HG02852 (cell line): ENCODE measurements around the gene RASA3.
"Not testable (repeated sequence)": the region's sequence is repeated elsewhere in the genome, so short reads cannot be mapped to it uniquely, and the experiment has no call there.

Experiments
- ATAC-seq: cut with Tn5 transposase; IDR thresholded peaks from one replicate; pipeline ENCODE4 v1.9.1; 2021; ENCODE audit warnings: mild to moderate bottlenecking, moderate library complexity; ENCODE audit not compliant: unreplicated experiment

The RASA3 gene

DNA sequence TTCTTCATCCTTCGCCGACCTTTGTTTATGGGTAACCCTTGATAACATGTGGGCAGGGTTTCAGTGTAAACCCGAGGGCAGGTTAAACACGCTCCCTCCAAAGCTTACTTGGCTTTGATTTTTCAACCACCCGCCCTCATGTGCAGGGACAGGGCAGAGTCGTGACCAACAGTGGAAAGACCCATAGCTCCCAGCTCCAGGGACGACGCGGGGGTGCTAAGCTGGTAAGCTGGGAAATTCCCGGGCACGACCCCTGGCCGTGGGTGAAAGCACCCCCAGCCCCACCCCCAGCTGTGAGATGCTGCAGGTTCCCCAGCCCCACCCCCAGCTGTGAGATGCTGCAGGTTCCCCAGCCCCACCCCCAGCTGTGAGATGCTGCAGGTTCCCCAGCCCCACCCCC, 17.8 kb downstream of the RASA3 start:
- not testable (repeated sequence) for ATAC-seq

DNA sequence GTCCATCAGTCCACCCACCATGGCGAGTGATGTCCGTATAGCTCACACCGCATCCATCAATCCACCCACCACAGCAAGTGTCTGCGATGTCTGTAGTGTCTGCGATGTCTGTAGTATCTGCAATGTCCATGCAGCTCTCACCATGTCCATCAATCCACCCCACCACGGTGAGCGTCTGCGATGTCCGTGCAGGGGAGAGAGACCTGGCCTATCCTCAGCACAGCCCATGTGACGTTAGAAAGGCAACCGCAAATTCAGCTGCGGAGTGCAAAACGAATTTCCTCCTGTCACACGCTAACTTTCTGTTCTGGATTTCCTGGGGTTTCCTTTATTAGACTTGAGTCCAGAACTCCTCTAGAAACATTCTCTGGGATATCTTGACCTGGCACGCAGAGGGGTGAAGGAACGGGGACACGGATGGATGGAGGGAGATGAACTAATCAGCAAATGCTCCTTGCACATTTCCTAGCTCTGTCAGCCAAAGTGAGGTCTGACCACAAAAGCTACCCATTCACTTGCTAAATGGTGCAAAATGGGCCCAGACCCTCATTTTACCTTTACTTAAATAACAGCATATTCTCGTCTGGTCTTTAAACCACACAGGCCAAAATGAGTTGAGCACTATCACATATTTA, 18.3 kb downstream of the RASA3 start:
- no peak for ATAC-seq

DNA sequence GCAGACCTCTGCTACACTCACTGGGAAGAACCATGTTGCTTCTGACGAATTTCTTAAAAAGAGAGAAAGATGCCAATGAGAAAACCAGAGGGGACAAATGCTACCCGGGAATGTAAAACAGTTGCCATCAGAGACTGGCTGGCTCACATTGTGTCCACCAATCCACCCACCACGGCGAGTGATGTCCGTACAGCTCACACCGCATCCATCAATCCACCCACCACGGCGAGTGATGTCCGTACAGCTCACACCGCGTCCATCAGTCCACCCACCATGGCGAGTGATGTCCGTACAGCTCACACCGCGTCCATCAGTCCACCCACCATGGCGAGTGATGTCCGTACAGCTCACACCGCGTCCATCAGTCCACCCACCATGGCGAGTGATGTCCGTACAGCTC, 19.0 kb downstream of the RASA3 start:
- not testable (repeated sequence) for ATAC-seq

DNA sequence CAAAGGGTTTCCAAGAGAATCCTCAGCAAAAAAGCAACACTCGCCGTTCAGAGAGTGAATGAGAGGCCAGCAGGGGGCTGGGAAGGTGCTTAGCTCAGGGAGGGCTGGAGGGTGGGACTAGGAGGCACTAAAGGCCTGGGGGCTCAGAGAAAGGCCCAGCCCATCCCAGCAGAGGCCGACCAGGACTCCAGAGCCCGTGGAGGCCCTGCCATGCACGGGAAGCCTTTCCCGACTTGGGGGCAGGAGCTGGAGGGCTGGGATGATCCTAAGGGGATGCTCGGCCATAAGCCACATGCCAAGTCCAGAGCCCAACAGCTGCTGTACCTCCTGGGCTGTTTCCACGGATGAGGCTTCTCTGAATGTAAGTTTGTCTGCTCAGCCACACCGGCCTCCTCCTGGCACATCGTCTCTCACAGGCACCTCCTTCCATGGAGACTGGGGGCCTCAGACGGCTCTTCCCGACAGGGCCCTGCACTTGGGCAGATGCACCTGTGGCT, 19.5 kb downstream of the RASA3 start:
- ATAC-seq = no peak

DNA sequence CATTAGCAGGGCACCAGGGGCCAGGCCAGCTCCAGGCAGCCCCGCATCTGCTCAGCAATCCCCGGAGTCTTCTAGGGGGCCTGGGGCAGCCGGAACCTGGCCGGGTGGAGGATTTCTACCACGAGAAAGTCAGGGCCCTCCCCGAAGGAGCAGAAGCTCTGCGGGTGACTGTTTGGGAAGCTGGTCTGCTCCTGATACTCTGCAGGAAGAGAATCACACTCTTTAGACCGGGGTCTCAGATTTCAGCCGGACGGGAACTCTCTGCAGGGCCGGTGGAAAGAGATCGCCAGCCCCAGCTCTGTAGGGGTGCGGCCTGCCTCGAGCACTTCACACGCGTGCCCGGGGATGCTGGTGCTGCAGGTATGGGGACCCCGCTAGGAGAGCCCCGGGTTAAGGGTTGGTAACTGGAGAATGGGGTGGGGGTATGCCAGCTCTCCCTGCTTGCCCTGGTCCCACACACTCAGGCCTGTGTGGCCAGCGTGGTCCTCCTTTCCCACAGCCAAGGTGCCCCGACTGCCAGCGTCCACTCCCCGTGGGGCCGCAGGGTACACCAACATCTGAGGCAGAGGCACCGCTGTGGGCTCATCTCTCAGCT, 20.1 kb downstream of the RASA3 start:
- no peak for ATAC-seq

DNA sequence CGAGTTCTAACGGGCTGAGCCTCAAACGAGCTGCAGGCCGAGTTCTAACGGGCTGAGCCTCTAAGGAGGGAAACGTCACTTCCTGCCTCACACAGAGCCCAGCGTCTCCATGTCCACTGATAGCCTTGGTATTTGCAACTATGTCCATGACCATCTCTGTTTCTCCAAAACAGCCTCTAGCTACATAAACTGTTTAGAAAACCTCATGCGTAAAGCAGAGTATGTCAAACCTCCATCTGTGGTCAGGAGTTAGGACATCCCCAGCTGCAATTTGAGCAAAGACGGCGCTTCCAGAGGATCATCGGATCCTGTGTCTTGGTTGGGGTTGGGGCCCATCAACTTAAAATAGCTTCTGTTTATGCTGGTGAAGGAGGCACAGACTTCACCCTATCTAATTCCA, 20.8 kb downstream of the RASA3 start:
- no peak for ATAC-seq

DNA sequence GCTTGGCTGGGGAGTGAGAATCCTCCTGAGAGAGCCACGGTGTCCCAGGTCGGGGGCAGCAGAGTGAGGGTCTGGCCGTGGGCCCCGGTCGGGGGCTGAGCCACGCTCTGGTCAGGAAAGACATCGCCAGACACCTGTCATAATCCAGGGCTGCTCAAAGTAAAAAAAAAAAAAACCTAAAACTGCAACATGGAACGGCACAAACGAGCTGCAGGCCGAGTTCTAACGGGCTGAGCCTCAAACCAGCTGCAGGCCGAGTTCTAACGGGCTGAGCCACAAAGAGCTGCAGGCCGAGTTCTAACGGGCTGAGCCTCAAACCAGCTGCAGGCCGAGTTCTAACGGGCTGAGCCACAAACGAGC, 21.6 kb downstream of the RASA3 start:
- not testable (repeated sequence) for ATAC-seq

DNA sequence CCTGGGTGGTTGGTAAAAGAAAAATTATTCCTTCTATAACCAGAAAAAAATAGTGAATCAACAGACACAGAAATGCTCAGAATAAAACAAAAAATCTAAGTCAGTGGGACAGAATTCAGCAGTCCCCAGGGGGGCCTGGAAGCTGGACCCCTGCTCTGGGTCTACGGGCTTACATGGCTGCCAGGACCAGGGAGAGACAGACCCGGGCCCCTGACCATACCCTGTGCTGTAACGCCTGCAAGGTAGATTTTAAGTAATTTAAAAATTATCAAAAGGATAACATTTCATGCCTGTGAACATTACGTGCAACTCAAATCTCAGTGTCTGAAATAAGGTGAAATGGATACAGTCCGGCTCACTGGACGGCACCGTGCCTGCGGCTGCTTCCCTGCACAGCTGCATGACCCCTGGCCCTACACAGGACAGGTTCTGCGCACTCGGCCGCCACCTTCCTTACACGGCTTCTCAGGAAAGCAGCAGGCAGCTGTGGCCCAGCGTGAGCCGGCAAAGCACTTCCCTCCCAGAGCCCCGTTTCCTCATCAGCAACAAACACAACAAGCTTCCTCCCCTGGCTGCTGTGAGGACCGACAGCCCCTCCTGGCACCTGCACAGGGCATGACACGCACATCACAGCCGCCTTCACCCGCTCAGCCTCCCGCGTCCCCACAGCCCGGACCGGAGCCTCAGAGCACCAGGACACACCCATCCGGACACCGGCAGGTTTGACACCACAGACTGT, 22.2 kb downstream of the RASA3 start:
- ATAC-seq = peak; percentile 88

DNA sequence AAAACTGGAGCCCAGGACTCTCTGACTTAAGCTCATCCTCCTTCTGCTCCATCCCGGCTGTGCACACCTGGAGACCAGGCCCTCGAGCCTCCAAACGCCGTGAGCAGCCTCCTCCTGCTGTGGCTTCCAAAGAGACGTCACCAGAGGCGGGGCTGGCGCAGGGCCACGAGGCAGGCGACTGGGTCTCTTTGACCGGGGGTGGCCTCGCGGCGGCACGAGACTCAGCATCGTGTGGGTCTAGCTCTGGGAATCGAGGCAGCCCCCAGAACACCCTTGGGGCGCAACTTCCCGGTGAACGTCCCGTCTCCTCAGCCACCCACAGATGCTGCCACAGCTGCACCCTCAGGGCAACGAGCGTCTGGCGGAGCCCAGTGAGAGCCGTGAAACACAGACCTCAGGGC, 22.8 kb downstream of the RASA3 start:
- ATAC-seq = no peak

DNA sequence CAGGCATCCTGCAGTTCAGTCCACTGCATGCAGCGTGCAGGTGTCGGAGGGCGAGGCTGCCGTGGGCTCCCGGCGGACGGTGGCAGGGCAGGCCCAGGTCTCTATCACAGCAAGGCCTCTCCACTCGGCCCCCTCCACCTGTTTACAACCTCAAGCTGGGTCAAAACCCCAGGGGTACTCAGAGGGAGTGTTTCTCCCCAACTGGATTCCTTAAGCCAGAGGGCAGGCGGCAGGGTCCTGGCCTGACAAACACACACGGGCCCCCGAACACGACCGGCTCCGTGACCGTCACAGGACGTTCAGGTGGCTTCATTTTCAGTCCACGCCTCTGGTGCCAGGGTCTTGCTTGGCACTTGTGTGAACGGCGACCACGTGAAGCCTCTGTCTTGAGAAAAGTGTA, 23.5 kb downstream of the RASA3 start:
- ATAC-seq = no peak

DNA sequence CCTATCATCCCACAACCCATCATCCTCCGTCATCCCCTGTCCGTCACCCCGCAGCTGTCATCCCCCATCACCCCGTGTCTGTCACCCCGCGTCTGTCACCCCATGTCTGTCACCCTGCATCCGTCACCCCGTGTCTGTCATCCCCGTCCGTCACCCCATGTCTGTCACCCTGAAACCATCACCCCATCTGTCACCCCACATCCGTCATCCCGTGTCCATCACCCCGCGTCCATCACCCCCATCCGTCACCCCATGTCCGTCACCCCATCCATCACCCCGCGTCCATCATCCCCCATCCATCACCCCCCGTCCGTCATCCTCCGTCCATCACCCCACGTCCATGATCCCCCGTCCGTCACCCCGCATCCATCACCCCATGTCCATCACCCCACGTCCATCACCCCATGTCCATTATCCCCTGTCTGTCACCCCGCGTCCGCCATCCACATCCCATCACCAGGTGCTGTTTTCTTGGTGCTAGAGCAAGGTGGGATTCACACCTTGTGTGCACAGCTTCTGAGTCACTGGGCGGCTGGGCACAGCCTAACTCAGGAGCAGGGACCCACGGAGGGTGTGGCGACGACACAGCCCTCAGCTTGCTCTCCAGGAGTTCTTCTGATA, 24.2 kb downstream of the RASA3 start:
- ATAC-seq = no peak

DNA sequence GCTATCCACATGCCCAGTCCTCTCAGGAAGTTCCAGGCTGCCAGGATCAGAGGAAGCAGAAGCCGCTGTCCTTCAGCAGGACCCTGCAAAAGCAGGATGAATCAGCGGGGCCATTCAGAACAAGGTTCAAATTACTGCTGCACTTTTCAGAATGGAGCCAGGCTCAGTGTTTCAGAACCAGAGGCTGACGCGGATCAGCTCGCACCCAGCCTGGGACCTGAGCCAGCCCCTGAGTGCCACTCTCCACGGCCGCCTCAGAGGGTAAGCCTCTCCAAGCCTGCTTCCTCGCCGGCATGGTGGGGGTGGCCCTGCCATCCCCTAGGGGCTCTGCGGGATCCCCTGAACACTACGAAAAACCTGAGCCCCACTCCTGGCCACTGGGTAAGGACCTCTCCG, 24.7 kb downstream of the RASA3 start:
- no peak for ATAC-seq

DNA sequence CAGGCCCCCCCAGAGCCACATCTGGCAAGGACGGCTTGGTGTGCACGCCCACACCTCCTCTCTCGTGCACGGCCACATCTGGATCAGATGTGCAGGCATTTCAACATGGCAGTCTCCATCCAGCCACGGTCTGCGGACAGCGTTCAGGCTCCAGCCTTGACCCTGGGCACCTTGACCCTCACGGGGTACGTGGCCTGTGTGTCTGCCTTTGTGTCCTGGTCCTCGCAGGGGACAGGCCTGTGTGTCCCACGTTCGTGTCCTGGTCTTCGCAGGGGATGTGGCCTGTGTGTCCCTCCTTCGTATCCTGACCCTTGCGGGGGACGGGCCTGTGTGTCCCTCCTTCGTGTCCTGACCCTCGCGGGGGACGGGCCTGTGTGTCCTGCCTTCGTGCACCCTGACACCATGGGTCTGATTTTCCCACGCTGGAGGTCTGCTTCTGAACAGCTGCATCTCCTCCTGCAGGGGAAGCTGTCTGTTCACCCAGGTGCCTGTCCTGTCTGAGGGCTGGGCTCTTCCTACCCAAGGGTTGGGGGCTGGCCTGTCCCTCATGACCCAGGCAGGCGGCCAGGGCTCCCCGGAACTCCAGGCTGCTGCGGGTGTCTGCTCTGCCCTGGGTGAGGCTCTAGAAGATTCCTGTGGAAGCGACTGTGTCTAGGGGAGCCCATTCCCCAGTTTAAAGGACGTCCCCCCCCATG, 25.3 kb downstream of the RASA3 start:
- ATAC-seq = no peak

DNA sequence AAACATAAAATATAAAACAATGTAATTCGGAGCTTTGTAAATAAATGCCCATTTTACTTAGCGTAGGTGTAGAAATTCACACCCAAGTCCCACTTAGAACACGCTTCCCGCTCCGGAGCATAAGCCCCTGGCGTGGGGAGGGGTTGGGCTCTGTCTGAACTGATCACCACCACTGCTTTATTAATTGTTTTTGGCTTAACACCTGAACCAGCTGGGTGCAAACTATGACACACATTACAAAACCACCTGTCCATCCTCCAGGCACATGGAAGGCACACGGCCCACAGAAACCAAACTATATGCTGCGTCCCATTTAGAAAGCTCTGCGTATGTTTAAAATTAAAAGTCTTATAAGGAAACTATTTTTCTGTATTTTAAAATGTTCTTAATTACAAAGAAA, 25.9 kb downstream of the RASA3 start:
- ATAC-seq = no peak

DNA sequence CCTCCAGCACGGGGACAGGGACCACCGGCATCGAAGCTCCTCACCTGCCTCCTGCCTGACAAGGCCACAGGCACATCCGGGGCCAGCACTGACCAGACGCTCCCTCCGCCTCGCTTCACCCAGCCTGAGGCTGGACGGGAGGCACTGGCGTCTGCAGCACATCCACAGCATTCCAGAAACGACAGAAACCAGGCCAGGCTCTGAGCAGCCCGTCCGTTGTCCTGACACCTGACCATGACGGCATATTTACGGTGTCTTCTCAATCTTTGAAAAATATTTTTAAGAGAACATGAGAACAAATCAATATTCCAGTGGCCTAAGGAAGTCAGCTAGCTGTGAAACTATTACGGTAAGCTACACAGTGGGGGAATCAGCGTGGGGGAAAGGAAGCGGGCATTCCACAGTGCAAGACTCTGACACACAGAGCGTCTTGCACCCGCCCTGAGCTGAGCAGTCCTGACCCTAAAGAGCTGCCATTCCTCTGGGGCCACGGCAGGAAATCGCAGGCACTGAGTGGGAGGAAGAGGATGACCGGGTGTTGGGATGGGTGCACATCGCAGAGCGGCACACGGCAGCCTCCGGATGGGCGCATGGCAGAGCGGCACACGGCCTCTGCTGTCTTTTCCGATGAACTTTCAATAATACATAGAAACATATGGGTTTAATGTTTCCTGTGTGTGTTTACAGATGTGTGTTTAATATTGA, 26.8 kb downstream of the RASA3 start:
- ATAC-seq = no peak

DNA sequence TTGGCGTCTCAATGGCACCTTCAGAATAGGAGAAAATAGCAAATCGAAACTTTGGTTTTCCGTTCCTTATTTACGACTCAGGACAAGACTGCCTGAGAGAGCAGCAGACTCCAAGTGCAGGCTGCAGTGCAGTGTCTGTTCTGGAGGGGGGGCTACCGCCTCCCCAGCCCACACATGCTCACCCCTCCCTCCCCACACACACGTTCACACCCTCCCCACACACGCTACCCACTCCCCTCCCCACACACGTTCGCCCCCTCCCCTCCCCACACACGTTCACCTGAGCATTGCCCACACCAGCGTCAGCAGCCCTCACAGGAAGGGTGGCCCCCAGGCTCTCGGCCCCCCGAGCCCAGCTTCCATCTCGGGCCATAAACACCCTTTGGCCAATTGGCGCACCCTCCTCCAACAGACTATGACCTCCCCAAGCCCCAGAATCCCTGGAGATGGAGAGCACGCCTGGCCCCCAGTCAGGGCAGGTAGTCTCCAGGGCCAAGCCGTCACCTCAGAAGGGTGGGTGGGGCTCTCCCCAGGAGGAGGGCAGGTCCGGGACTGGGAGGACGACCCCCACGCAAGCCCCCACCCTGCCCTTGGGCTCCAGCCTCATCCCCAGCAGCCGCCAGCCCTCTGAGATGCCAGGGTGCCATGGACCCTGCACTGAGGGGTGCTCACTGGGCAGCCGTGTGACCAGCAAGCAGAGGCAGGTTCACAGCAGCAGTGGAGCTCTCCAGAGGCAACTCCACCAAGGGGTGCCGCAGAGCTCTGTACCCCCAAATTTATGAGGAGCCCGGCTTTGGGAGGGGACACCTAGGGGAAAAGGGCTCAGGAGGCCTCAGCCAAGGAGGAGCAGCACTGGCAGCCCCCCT, 27.5 kb downstream of the RASA3 start:
- ATAC-seq = no peak

DNA sequence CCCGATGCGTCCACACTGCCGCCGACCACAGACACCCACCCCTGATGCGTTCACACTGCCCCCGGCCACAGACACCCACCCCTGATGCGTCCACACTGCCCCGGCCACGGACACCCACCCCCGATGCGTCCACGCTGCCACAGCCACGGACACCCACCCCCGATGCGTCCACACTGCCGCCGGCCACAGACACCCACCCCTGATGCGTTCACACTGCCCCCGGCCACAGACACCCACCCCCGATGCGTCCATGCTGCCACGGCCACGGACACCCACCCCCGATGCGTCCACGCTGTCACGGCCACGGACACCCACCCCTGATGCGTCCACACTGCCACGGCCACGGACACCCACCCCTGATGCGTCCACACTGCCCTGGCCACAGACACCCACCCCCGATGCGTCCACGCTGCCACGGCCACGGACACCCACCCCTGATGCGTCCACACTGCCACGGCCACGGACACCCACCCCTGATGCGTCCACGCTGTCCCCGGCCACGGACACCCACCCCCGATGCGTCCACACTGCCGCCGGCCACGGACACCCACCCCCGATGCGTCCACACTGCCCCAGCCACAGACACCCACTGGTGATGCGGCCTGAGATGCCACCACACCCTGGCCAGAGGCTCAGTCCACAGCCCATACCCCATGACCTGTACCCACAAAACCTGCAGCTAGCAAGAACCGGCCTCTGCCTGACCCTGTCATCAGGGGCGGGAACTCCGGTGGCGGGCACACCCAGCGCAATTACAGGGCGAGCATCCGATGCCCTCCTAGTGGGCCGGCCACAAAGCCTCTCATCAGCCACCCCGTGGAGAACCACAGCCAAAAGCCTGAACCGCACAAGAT, 28.4 kb downstream of the RASA3 start:
- no peak for ATAC-seq

DNA sequence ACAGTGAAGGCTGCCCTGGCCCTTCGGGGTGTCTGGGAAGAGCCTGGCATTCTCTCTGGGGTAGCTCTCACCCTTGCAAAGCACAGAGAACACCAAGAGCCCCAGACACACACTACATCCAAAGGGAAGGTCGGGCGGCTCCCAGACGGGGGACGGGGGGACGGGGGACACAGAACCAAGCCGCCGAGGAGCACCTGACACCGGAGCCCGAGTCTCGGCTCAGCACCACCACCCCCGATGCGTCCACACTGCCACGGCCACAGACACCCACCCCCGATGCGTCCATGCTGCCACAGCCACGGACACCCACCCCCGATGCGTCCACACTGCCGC, 29.2 kb downstream of the RASA3 start:
- not testable (repeated sequence) for ATAC-seq
